GM12878 (cell line): Measurements from ENCODE around the gene PDZD2. TPM values are rescaled to one million over a fixed set of nuclear protein-coding genes. Genes with fewer than 3 reads are reported as not detected.
A peak's percentile ranks its signal among the peaks of the same experiment; 100 is the strongest.

Experiments used
- ATAC-seq: fragments of 200-7000 bp; cut with Tn5 transposase; 3 replicates; pipeline ENCODE4 v1.9.1; 2020; ENCODE audit warnings: mild to moderate bottlenecking, moderate library complexity
- BruUV-seq: library from RNA; stranded (reverse); fragments of 400-500 nt; replicated peaks from 2 replicates; lab custom pipeline; 2021; lab: Mats Ljungman, UMichigan
- CTCF ChIA-PET: fragments of 300-600 bp; sonication (Branson Sonifier 250); formaldehyde crosslinking; extraction: SDS; loops from one replicate; lab custom pipeline; 2021; ENCODE audit warnings: inconsistent platforms; lab: Yijun Ruan, JAX
- POLR2A ChIA-PET: fragments of 350-600 bp; formaldehyde crosslinking; extraction: SDS; loops from one replicate; lab custom pipeline; 2021; ENCODE audit warnings: inconsistent platforms; lab: Charles Lee
- RAD21 ChIA-PET: fragments of 300-600 bp; sonication (Branson Sonifier 250); formaldehyde crosslinking; loops from one replicate; lab custom pipeline; 2023; ENCODE audit warnings: antibody characterized with exemption; ENCODE audit not compliant: unreplicated experiment; lab: Charles Lee
- SMC1A ChIA-PET: fragments of 300-600 bp; sonication (Branson Sonifier 250); formaldehyde crosslinking; loops from one replicate; lab custom pipeline; 2023; ENCODE audit not compliant: unreplicated experiment, uncharacterized antibody; lab: Charles Lee
- DNase-seq: peaks from one replicate; pipeline ENCODE4 v3.0.0-alpha.2; 2011; ENCODE audit warnings: low read depth, low spot score
- FAIRE-seq: peaks from 3 replicates; lab custom pipeline; 2011; peaks lifted over from hg19 to GRCh38; lab: Jason Lieb, UNC
- H2AFZ ChIP-seq: 2 replicates; pipeline ENCODE4 v1.6.0; 2011; ENCODE audit warnings: low read depth, low read length, control low read depth; ENCODE audit not compliant: control insufficient read depth
- H3K27ac ChIP-seq: 2 replicates; pipeline ENCODE4 v1.5.1; 2011; ENCODE audit warnings: control low read depth; ENCODE audit not compliant: control insufficient read depth, insufficient read depth
- H3K27me3 ChIP-seq, 2 experiments: replicated peaks in 1 of 2; 2 replicates each; pipeline versions ENCODE4 v1.6.0 to v1.6.1; 2011; ENCODE audit warnings: low read length in 1 of 2; ENCODE audit not compliant: control insufficient read depth in 2 of 2, insufficient read depth in 2 of 2
- H3K36me3 ChIP-seq, 2 experiments: 2 replicates each; pipeline ENCODE4 v1.5.1; 2011; ENCODE audit warnings: low read length in 1 of 2; ENCODE audit not compliant: control insufficient read depth in 2 of 2, insufficient read depth in 2 of 2
- H3K4me1 ChIP-seq: 2 replicates; pipeline ENCODE4 v1.6.1; 2011; ENCODE audit warnings: mild to moderate bottlenecking, low read length, moderate library complexity, mixed read lengths; ENCODE audit not compliant: control insufficient read depth, insufficient read depth
- H3K4me2 ChIP-seq: 2 replicates; pipeline ENCODE4 v1.6.0; 2011; ENCODE audit warnings: control low read depth; ENCODE audit not compliant: control insufficient read depth, insufficient read depth
- H3K4me3 ChIP-seq: fragments of 200-600 bp; sonication (generic); 2 replicates; pipeline ENCODE4 v1.5.1; 2016
- H3K79me2 ChIP-seq: 2 replicates; pipeline ENCODE4 v1.6.0; 2011; ENCODE audit warnings: low read length; ENCODE audit not compliant: control insufficient read depth, insufficient read depth
- H3K9ac ChIP-seq: 2 replicates; pipeline ENCODE4 v1.8.0; 2011; ENCODE audit warnings: low read length, control low read depth, mixed read lengths; ENCODE audit not compliant: control insufficient read depth, insufficient read depth
- H3K9me3 ChIP-seq: replicated peaks from 3 replicates; pipeline ENCODE4 v1.5.1; 2011; ENCODE audit warnings: mild to moderate bottlenecking, low read length; ENCODE audit not compliant: control insufficient read depth, insufficient read depth
- H4K20me1 ChIP-seq: 2 replicates; pipeline ENCODE4 v1.6.0; 2011; ENCODE audit not compliant: control insufficient read depth, insufficient read depth
- CEBPB ChIP-seq, 2 experiments: fragments of 150-350 bp in 1 of 2; IDR thresholded peaks; 2 replicates each; pipeline ENCODE4 v1.6.1; 2012 to 2014; ENCODE audit warnings: low read depth in 2 of 2, low read length in 2 of 2, borderline replicate concordance in 1 of 2, inconsistent platforms in 1 of 2
- CHD2 ChIP-seq: IDR thresholded peaks from 2 replicates; pipeline ENCODE4 v1.6.1; 2011; ENCODE audit warnings: low read depth, low read length, improper control_type of control experiment, borderline replicate concordance
- EZH2 ChIP-seq: IDR thresholded peaks from 2 replicates; pipeline ENCODE4 v1.6.1; 2012; ENCODE audit warnings: low read depth, mild to moderate bottlenecking, control low read depth, inconsistent platforms, low read length, borderline replicate concordance; ENCODE audit not compliant: control insufficient read depth
- HCFC1 ChIP-seq: fragments of 150-350 bp; IDR thresholded peaks from 2 replicates; pipeline ENCODE4 v1.6.1; 2014; ENCODE audit warnings: low read length
- NBN ChIP-seq: fragments of 450-650 bp; IDR thresholded peaks from 2 replicates; pipeline ENCODE4 v1.6.1; 2016
- NFIC ChIP-seq: IDR thresholded peaks from 2 replicates; pipeline ENCODE4 v1.6.1; 2012; ENCODE audit warnings: low read depth, mild to moderate bottlenecking, inconsistent platforms, low read length, moderate library complexity
- POLR2AphosphoS2 ChIP-seq: IDR thresholded peaks from 2 replicates; pipeline ENCODE4 v1.6.1; 2011; ENCODE audit warnings: low read depth, mild to moderate bottlenecking, low read length, improper control_type of control experiment, moderate library complexity
- RAD21 ChIP-seq: IDR thresholded peaks from 2 replicates; pipeline ENCODE4 v1.6.1; 2011; ENCODE audit warnings: mild to moderate bottlenecking, low read depth, low read length, moderate library complexity; ENCODE audit not compliant: insufficient read depth
- RAD51 ChIP-seq: fragments of 450-650 bp; IDR thresholded peaks from 2 replicates; pipeline ENCODE4 v1.6.1; 2016; ENCODE audit warnings: moderate library complexity, mild to moderate bottlenecking, inconsistent platforms
- ZNF207 ChIP-seq: fragments of 450-650 bp; IDR thresholded peaks from 2 replicates; pipeline ENCODE4 v1.6.1; 2014; ENCODE audit warnings: antibody characterized with exemption, mild to moderate bottlenecking, borderline replicate concordance
- ZZZ3 ChIP-seq: IDR thresholded peaks from 2 replicates; pipeline ENCODE4 v1.6.1; 2011; ENCODE audit warnings: low read depth; ENCODE audit not compliant: control insufficient read depth, insufficient read length
- WGBS: methylation state at CpG from one replicate; pipeline ENCODE4 v1.1.6; 2016; ENCODE audit warnings: low lambda C conversion rate; ENCODE audit not compliant: insufficient replicate concordance, insufficient coverage; ENCODE audit errors: missing lambda C conversion rate; 5-methylcytosine and 5-hydroxymethylcytosine counted together
- in situ Hi-C: fragments of 300-500 bp; cut with MboI; formaldehyde crosslinking; loops from 9 replicates; pipeline ENCODE4 v1.14.3; 2018; ENCODE audit warnings: mixed read lengths
- intact Hi-C: fragments of 100-400 bp; cut with micrococcal nuclease; formaldehyde crosslinking; loops from one replicate; pipeline ENCODE4 v1.14.2; 2022; ENCODE audit not compliant: unreplicated experiment
- polyA plus RNA-seq, 11 experiments: library from polyadenylated mRNA; depleted of rRNA in 4 of 11; unstranded in 6 of 11; stranded (reverse) in 5 of 11; fragments of >200 nt; fragmentation: Nextera tagmentation in 4 of 11; fragmentation: Illumina TruSeq in 1 of 11; extraction: Ambion mirVana in 4 of 11; extraction: Trizol in 1 of 11; gene quantifications; 1 replicate in 1 of 11; 2 replicates in 10 of 11; pipeline versions ENCODE4 v1.2.1 to v1.2.3, GENCODE V29; 2011 to 2016; ENCODE audit warnings: inconsistent platforms in 2 of 11, missing spikeins in 2 of 11, low read depth in 1 of 11
- total RNA-seq, 4 experiments: library from RNA; depleted of rRNA in 3 of 4; stranded (reverse); fragments of >200 nt in 3 of 4; fragmentation: Illumina TruSeq in 1 of 4; extraction: Trizol in 1 of 4; gene quantifications; 2 replicates each; pipeline versions ENCODE4 v1.2.1 to v1.2.3, GENCODE V29; 2013 to 2021
- TF ChIP-seq, protein P1 (sequence below): IDR thresholded peaks from 2 replicates; pipeline ENCODE4 v1.6.1; 2011; ENCODE audit warnings: low read depth, low read length, improper control_type of control experiment, borderline replicate concordance
- TF ChIP-seq, protein P2 (sequence below): IDR thresholded peaks from 2 replicates; pipeline ENCODE4 v1.6.1; 2012; ENCODE audit warnings: mild to moderate bottlenecking, low read depth, low read length

PDZD2 gene
- total and polyA plus RNA-seq, 10 of the 15 experiments (the other 5 are each of a cell fraction or from before 2014, with no cell fraction given) = 0.01 to 0.58 (median 0.29) TPM; not detected in 3

DNA sequence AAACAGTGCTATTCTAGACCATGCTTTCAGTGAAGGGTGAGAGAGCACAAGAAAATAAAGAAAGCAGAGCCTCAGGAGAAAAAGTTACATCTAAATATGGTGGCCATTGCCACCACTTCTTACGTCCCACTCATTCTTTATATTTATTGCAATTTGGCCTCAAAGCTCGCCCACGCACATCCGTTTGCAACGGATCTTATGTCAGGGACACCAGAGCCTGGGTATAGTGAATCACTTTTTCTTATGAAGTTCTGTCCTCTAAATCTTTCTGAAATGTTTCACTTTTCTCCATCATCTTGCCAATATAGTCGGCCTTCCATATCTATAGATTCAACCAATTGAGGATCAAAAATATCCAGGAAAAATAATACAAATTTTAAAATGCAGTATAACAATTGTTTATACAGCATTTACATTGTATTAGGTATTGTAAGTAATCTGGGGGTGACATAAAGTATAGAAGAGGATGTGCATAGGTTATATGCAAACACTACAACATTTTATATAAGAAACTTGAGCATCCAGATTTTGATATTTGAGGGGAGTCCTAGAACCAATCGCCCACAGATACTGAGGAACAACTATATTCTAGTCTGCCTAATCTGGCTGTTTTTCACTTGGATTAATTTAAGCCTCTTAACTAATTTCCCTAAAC, 500.0 kb downstream of the PDZD2 start:
- ATAC-seq (no peak), FAIRE-seq (no peak)

More for the DNA sequence above, 500.0 kb downstream of the PDZD2 start:
- Histone ChIP-seq H3K79me2 (peaks cover 5% of the 10 kb centered on the region), H3K9me3 (no peaks in the 10 kb centered on the region), H2AFZ (no peak overlapping the region), H3K4me3 (no peak overlapping the region), H4K20me1 (no peaks in the 10 kb centered on the region), H3K36me3 (peaks cover 2 to 26% of the 10 kb centered on the region in 2 experiments), H3K4me2 (no peak overlapping the region), H3K27ac (no peak overlapping the region), H3K9ac (no peak overlapping the region), H3K27me3 (no peaks in the 10 kb centered on the region), H3K4me1 (no peaks in the 10 kb centered on the region)
- in situ Hi-C loops = no loop called here
- BruUV-seq = TSS peak; percentile 30
- ChIA-PET POLR2A (no interaction called here), SMC1A (interaction anchor here (0.7 to 1.7 kb wide), 2 partner anchors 16 to 32 kb away, joined by 3 read pairs; no protein-coding TSS in a partner anchor), CTCF (interaction anchor here (1.3 to 1.5 kb wide), 3 partner anchors 13 to 93 kb away, joined by 3 to 4 read pairs (median 4); no protein-coding TSS in a partner anchor), RAD21 (no interaction called here)
- TF ChIP-seq ZZZ3 (no peak), NBN (no peak), HCFC1 (no peak), EZH2 (no peak), RAD21 (no peak), POLR2AphosphoS2 (no peak), CEBPB (IDR thresholded peaks at IDR 0.05; ENCODE audit: borderline replicate concordance in 1 of 2, low read depth in 2 of 2, low read length in 2 of 2) (no peak), ZNF207 (no peak), RAD51 (no peak), CHD2 (no peak), NFIC (no peak)
- TF ChIP-seq, protein P1, sequence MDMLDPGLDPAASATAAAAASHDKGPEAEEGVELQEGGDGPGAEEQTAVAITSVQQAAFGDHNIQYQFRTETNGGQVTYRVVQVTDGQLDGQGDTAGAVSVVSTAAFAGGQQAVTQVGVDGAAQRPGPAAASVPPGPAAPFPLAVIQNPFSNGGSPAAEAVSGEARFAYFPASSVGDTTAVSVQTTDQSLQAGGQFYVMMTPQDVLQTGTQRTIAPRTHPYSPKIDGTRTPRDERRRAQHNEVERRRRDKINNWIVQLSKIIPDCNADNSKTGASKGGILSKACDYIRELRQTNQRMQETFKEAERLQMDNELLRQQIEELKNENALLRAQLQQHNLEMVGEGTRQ = no peak
- TF ChIP-seq, protein P2, sequence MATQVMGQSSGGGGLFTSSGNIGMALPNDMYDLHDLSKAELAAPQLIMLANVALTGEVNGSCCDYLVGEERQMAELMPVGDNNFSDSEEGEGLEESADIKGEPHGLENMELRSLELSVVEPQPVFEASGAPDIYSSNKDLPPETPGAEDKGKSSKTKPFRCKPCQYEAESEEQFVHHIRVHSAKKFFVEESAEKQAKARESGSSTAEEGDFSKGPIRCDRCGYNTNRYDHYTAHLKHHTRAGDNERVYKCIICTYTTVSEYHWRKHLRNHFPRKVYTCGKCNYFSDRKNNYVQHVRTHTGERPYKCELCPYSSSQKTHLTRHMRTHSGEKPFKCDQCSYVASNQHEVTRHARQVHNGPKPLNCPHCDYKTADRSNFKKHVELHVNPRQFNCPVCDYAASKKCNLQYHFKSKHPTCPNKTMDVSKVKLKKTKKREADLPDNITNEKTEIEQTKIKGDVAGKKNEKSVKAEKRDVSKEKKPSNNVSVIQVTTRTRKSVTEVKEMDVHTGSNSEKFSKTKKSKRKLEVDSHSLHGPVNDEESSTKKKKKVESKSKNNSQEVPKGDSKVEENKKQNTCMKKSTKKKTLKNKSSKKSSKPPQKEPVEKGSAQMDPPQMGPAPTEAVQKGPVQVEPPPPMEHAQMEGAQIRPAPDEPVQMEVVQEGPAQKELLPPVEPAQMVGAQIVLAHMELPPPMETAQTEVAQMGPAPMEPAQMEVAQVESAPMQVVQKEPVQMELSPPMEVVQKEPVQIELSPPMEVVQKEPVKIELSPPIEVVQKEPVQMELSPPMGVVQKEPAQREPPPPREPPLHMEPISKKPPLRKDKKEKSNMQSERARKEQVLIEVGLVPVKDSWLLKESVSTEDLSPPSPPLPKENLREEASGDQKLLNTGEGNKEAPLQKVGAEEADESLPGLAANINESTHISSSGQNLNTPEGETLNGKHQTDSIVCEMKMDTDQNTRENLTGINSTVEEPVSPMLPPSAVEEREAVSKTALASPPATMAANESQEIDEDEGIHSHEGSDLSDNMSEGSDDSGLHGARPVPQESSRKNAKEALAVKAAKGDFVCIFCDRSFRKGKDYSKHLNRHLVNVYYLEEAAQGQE = no peak
- intact Hi-C loops = no loop called here
- over 99% methylated on average over 7 of the region's 7 CpGs for WGBS
- no peak for DNase-seq
